H54 (cell line): ENCODE measurements around the gene INTS11.

ENCODE experiments used
- DNase-seq: peaks from one replicate; pipeline ENCODE4 v3.0.0; 2011; ENCODE audit warnings: low spot score, mixed read lengths; ENCODE audit not compliant: insufficient read length
- FAIRE-seq: peaks from 3 replicates; lab custom pipeline; 2011; peaks lifted over from hg19 to GRCh38; lab: Jason Lieb, UNC
- POLR2A ChIP-seq: IDR thresholded peaks from 2 replicates; pipeline ENCODE4 v1.6.1; 2011; ENCODE audit warnings: low read depth, mild to moderate bottlenecking, low read length

Gene INTS11

DNA sequence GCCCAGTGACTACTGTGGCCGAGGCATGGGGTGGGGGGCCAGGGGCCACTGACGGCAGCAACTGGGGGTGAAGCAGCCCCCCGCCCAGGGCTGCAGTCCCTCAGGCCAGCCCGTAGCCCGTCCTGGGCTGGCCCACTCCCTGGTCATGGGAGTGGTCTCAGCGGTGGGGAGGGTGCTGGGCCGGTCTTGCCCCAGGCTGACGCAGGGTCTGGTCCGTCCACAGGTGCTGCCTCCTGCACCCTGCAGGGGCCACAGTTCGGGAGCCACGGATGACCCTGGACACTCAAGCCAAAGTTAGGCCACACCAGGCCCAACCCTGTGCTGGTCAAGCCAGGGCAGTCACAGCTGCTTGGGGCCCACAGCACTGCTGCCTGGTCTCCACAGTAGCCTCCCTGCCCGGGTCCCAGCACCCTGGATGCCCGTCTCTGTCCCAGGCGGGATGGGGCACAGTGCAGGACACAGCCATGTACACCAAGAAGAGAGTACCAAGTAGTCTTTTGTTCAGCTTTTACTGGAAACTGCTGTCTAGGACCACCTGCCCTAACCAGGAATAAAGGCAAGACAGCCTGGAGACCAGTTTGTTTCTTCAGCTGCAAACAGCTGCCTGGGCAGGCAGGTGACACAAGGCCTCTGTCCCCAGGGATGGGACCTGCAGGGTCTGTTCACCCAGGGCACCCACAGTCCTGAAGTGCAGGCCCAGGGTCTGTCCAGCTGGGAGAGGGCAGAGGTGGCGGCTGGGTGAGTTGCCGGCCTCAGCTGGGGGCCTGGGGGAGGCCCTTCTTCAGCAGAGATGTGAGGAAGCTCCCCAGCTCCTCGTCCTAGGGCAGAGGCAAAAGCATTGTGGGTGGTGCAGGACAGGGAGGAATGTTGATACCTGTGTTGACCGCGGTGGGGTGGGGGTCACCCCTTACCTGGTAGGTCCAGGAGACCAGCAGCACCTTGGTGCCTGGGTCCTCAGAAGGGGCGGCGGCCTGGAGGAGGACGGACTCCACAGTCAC lies 13.1 kb downstream of the INTS11 start:
- no peak for FAIRE-seq
- TF ChIP-seq POLR2A: no peak
- DNase-seq: no peak

- no peak for TF ChIP-seq POLR2A
- DNase-seq: no peak
- no peak for FAIRE-seq
Observed at GRCh38 chr1:1310476-1311053, 13.9 kb downstream of the INTS11 start.

- DNase-seq (no peak), FAIRE-seq (no peak)
- no peak for TF ChIP-seq POLR2A
Observed at GRCh38 chr1:1310109-1310385, 14.4 kb downstream of the INTS11 start.

DNA sequence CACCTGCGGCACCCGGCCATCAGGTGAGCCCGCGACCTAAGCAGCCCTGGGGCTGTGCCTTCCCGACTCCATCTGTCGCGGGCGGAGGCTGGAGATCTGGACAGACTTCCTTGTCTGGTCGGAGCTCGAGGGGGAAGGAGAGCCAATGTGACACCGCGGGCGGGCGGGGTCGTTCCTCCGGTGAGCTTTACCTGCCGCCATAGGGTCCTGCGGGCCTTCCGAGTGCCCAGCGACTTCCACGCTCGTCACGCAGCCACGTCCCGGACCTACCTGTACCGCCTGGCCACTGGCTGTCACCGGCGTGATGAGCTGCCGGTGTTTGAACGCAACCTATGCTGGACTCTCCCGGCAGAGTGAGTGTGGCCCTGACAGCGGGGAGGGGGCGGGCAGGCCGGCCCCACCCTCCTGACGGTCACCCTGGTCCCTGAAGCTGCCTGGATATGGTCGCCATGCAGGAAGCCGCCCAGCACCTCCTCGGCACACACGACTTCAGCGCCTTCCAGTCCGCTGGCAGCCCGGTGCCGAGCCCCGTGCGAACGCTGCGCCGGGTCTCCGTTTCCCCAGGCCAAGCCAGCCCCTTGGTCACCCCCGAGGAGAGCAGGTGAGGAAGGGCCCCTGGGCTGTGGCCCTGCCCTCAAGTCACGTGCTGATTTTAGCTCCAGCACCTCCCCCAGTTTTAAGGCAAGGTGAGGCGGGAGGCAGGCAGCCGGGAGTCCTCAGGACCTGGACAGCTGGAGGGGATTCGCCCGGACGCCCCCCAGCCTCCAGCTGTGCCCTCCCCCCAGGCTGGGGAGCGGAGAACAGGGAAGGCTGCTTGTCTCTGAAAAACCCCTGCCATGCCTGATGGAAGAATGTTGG lies 15.0 kb downstream of the INTS11 start:
- TF ChIP-seq POLR2A: no peak
- no peak for FAIRE-seq
- no peak for DNase-seq

GRCh38 chr1:1308756-1309250 lies 15.7 kb downstream of the INTS11 start:
- no peak for FAIRE-seq
- TF ChIP-seq POLR2A: no peak
- no peak for DNase-seq

DNA sequence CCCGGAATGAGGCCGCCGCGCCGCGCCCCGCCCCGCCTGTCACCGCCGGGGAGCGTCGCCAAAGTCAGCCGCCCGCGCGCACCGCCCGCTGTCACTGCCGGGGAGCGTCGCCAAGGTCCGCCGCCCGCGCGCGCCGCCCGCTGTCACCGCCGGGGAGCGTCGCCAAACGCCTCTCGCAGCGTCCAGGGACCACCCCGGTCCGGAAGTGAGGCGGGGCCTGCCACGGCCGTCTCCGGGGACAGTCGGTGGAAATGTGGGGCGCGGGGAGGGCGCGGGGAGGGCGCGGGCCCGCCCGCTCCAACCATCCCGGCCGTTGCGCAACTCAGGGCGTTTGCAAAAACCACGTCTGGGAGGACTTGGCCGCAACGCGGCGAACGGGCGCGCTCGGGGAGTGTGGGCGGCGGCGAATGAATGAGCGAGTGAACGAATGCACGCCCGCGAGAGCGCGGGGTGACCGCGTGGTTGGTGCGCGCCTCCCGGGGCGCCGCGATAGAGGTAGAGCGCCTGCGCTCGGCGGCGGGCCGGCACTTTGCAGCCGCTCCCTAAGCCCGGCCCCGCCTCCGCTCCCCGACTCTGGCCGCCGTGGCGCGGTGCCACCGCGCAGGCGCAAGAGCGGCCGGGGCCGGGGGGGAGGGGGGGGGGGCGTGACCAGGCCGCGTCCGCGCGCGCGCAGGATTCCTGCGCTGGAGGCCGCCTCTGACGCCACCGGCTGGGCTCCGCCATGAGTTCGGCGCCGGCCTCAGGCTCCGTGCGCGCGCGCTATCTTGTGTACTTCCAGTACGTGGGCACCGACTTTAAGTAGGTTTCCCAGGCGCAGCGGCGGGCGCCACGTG lies 16.3 kb downstream of the INTS11 start, which contains the start of the genes ACAP3 and PUSL1:
ACAP3 (minus strand) TSS at position 8 of the 833 bp plus-strand sequence. CDS start 115 bp downstream, outside the sequence.
PUSL1 (plus strand) TSS at position 675 of the 833 bp plus-strand sequence; CDS start at position 722, 47 bp downstream.
- FAIRE-seq (no peak), DNase-seq (peak; percentile 92)
- TF ChIP-seq POLR2A: peak; percentile 43; the same call in 1 of the 2 replicates

- DNase-seq (no peak), FAIRE-seq (no peak)
- peak; percentile 38 for TF ChIP-seq POLR2A
Observed at GRCh38 chr1:1307261-1307922, 17.1 kb downstream of the INTS11 start.

DNA sequence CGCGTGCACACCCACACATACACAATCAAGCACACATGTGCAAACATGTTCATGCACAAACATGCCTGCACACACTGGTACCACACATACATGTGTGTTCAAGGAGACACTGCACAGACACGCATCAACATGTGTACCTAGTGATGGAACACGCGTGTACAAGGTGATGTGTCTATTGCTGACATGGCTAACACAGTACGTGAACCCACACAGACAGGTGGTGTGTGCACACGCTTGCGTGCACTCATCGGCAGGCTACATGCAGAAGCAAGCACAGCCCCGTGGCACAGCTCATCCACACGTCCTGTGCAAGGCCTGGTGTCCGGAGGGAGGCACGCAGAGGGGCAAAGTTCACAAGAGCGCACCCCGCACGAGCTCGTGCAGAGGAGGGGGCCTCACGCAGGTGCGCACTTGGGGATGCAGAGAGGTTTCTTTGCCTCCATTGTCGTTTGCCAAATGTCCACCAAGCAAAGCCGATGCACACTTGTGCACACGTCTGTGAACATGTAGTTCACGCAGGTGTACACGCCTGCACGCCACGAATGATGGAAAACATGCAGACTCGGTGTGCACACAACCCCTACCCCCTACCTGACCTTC lies 17.7 kb downstream of the INTS11 start:
- DNase-seq (no peak), FAIRE-seq (no peak)
- no peak for TF ChIP-seq POLR2A

GRCh38 chr1:1306070-1306660 lies 18.3 kb downstream of the INTS11 start:
- FAIRE-seq (no peak), DNase-seq (no peak)
- TF ChIP-seq POLR2A: no peak

DNA sequence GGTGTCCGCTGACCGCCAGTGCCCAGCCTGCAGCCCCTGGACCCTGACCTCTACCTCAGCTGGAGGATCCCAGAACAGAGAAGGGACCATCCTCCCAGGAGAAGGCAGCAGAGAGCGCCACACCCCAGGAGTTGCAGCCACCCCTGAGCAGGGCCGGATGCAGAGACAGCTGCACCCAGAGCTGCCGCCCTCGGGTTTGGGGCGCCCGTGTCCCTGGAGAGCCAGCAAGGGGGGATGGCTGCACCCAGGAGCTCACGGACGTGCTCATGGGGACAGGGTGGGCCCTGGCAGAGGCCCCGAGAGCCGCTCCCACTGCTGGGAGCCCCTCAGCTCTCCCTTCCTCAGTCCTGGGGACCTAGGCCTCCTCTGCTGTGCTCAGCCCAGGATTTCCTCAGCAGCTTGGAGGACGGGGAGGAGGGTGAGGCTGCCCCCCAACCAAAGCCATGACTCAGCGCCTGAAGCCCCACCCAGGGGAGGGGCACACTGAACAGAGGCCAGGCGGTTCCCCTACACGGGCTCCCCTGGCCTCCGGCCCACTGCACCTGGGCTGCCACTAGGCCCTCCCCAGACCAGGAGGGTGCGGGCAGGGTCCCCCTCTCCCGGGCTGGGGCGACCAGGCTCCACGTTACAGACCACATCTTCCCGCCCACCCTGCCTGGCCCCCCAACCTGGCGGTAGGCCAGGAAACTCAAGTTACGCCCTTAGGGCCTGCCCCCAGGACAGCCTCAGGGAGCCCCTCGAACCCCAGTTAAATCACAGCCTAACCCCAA lies 19.0 kb downstream of the INTS11 start:
- peak; percentile 45 for FAIRE-seq
- DNase-seq: peak; percentile 85

More for the DNA sequence above, 19.0 kb downstream of the INTS11 start:
- no peak for TF ChIP-seq POLR2A
